Ishikawa (cell line): ENCODE results near the gene ERCC6L2.

Experiments
- CEBPB ChIP-seq: IDR thresholded peaks from 2 replicates; pipeline ENCODE4 v1.6.1; 2012
- CREB1 ChIP-seq: IDR thresholded peaks from 2 replicates; pipeline ENCODE4 v1.6.1; 2012; ENCODE audit warnings: low read depth
- EGR1 ChIP-seq: IDR thresholded peaks from 2 replicates; pipeline ENCODE4 v1.6.1; 2012
- EP300 ChIP-seq: IDR thresholded peaks from 2 replicates; pipeline ENCODE4 v1.6.1; 2012; ENCODE audit warnings: borderline replicate concordance
- FOXM1 ChIP-seq: IDR thresholded peaks from 2 replicates; pipeline ENCODE4 v1.6.1; 2012; ENCODE audit warnings: low read depth, borderline replicate concordance
- MAX ChIP-seq: IDR thresholded peaks from 2 replicates; pipeline ENCODE4 v1.6.1; 2012
- NFIC ChIP-seq: IDR thresholded peaks from 2 replicates; pipeline ENCODE4 v1.6.1; 2012
- RAD21 ChIP-seq: IDR thresholded peaks from 2 replicates; pipeline ENCODE4 v1.6.1; 2012; ENCODE audit warnings: low read depth
- REST ChIP-seq: IDR thresholded peaks from 2 replicates; pipeline ENCODE4 v1.6.1; 2012; ENCODE audit warnings: low read depth, mild to moderate bottlenecking
- TAF1 ChIP-seq: IDR thresholded peaks from 2 replicates; pipeline ENCODE4 v1.6.1; 2012; ENCODE audit warnings: low read depth, mild to moderate bottlenecking
- TCF12 ChIP-seq: IDR thresholded peaks from 2 replicates; pipeline ENCODE4 v1.6.1; 2012; ENCODE audit warnings: low read depth
- TEAD4 ChIP-seq: IDR thresholded peaks from 2 replicates; pipeline ENCODE4 v1.6.1; 2012
- USF1 ChIP-seq: IDR thresholded peaks from 2 replicates; pipeline ENCODE4 v1.6.1; 2012
- YY1 ChIP-seq: IDR thresholded peaks from 2 replicates; pipeline ENCODE4 v1.6.1; 2012; ENCODE audit warnings: low read depth
- ZBTB7A ChIP-seq: IDR thresholded peaks from 2 replicates; pipeline ENCODE4 v1.6.1; 2012; ENCODE audit warnings: low read depth

Gene ERCC6L2

GRCh38 chr9:95840074-95840473, 35.4 kb upstream of the ERCC6L2 start:
- no peak for TF ChIP-seq FOXM1
- TF ChIP-seq EGR1: no peak

- TF ChIP-seq TAF1 (no peak), NFIC (no peak), USF1 (no peak), REST (no peak), CEBPB (no peak), TCF12 (no peak), EP300 (no peak), RAD21 (no peak), EGR1 (no peak), YY1 (no peak)
These were observed 34.1 kb upstream of the ERCC6L2 start for GRCh38 chr9:95841377-95841776.

GRCh38 chr9:95845751-95846150, 29.7 kb upstream of the ERCC6L2 start:
- TF ChIP-seq ZBTB7A: no peak
- no peak for TF ChIP-seq YY1
- TF ChIP-seq TEAD4: no peak
- no peak for TF ChIP-seq CEBPB
- no peak for TF ChIP-seq MAX
- no peak for TF ChIP-seq CREB1
- TF ChIP-seq USF1: no peak

- TF ChIP-seq EP300 (no peak), TAF1 (no peak), REST (no peak), TCF12 (no peak), MAX (no peak), USF1 (no peak), TEAD4 (no peak), FOXM1 (no peak), RAD21 (no peak), CREB1 (no peak), CEBPB (no peak)
These were observed 26.7 kb upstream of the ERCC6L2 start for GRCh38 chr9:95848764-95849163.

- TF ChIP-seq YY1: no peak
- TF ChIP-seq CEBPB: no peak
These were observed 23.1 kb upstream of the ERCC6L2 start for GRCh38 chr9:95852059-95853032.

GRCh38 chr9:95854386-95855020, 21.0 kb upstream of the ERCC6L2 start:
- TF ChIP-seq NFIC: no peak
- TF ChIP-seq MAX: no peak
- no peak for TF ChIP-seq CREB1
- no peak for TF ChIP-seq REST
- no peak for TF ChIP-seq EP300
- TF ChIP-seq YY1: no peak
- no peak for TF ChIP-seq TAF1
- TF ChIP-seq TCF12: no peak
- no peak for TF ChIP-seq ZBTB7A
- no peak for TF ChIP-seq RAD21
